ENCODE results near the gene LRFN4. TPM values are rescaled to one million over a fixed set of nuclear protein-coding genes. Genes with fewer than 3 reads are reported as not detected.

LRFN4 gene
- total RNA-seq, 1 donor from 2014 or later, result 1.1 TPM

DNA sequence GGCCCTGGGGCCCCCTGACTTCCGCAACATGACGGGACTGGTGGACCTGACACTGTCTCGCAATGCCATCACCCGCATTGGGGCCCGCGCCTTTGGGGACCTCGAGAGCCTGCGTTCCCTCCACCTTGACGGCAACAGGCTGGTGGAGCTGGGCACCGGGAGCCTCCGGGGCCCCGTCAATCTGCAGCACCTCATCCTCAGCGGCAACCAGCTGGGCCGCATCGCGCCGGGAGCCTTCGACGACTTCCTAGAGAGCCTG, 992 bp downstream of the LRFN4 start:
- DNase-seq (ENCODE audit: low spot score) (no peak), ATAC-seq (no peak)

DNA sequence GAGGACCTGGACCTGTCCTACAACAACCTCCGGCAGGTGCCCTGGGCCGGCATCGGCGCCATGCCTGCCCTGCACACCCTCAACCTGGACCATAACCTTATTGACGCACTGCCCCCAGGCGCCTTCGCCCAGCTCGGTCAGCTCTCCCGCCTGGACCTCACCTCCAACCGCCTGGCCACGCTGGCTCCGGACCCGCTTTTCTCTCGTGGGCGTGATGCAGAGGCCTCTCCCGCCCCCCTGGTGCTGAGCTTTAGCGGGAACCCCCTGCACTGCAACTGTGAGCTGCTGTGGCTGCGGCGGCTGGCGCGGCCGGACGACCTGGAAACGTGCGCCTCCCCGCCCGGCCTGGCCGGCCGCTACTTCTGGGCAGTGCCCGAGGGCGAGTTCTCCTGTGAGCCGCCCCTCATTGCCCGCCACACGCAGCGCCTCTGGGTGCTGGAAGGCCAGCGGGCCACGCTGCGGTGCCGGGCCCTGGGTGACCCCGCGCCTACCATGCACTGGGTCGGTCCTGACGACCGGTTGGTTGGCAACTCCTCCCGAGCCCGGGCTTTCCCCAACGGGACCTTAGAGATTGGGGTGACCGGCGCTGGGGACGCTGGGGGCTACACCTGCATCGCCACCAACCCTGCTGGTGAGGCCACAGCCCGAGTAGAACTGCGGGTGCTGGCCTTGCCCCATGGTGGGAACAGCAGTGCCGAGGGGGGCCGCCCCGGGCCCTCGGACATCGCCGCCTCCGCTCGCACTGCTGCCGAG, 1.5 kb downstream of the LRFN4 start:
- DNase-seq (ENCODE audit: low spot score) (no peak), ATAC-seq (no peak)

DNA sequence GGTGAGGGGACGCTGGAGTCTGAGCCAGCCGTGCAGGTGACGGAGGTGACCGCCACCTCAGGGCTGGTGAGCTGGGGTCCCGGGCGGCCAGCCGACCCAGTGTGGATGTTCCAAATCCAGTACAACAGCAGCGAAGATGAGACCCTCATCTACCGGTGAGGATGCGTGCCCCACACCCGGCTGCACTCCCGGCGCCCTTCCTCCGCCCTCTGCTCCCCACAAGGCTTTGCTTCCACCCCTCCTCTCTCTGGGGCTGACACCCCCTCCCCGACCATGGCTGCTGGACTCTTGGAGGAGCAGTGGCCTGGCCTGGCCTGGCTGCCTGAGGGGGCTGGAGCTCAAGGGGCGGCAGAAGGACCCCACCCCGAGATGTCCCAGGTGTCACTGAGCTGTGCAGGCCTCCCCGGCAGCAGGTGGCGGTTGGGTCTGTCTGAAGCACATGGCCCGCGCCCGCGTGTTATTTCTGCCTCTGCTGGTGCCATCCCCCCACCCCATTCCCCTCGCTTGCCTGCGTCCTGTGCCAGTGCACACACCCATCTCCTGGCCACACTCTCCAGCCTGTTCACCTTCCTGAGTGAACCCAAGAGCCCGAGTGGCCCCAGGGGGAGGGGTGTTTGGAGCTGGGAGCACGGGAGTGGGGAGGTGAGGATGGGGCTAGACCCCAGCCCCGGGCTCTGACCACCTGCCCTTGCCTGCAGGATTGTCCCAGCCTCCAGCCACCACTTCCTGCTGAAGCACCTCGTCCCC, 2.2 kb downstream of the LRFN4 start:
- ATAC-seq (no peak), DNase-seq (ENCODE audit: low spot score) (no peak)

DNA sequence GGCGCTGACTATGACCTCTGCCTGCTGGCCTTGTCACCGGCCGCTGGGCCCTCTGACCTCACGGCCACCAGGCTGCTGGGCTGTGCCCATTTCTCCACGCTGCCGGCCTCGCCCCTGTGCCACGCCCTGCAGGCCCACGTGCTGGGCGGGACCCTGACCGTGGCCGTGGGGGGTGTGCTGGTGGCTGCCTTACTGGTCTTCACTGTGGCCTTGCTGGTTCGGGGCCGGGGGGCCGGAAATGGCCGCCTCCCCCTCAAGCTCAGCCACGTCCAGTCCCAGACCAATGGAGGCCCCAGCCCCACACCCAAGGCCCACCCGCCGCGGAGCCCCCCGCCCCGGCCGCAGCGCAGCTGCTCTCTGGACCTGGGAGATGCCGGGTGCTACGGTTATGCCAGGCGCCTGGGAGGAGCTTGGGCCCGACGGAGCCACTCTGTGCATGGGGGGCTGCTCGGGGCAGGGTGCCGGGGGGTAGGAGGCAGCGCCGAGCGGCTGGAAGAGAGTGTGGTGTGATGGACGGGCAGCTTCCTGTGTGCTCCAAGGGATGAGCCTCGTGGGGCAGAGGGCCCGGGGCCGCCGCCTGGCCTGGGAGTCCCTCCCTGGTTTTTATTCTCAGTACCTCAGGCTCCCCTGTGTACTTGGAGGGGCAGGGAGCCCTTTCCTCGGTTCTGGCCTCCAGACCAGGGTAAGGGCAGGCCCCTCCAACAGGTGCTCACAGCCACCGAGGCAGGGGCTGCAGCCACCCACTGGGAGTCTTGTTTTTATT, 3.0 kb downstream of the LRFN4 start:
- ATAC-seq (peak; percentile 43), DNase-seq (ENCODE audit: low spot score) (no peak)

DNA sequence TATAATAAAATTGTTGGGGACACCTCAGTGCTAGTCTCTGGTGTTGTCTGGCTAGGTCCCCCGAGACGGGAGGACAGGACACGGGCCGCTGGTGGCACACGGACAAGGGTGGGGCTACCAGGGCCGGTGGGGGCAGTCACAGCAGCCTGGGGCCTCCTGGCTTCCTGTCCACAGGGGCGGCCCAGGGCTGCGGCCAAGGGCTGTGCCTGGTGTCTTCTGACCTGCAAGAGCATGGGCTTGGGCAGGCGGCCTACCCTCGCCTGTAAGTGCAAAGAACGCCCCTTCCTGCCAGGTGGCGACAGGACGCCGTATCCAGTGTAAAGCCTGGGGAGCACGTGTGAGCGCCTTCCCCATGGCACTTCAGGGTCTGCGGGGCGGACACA, 3.6 kb downstream of the LRFN4 start:
- no peak for ATAC-seq
- DNase-seq (ENCODE audit: low spot score), result no peak

DNA sequence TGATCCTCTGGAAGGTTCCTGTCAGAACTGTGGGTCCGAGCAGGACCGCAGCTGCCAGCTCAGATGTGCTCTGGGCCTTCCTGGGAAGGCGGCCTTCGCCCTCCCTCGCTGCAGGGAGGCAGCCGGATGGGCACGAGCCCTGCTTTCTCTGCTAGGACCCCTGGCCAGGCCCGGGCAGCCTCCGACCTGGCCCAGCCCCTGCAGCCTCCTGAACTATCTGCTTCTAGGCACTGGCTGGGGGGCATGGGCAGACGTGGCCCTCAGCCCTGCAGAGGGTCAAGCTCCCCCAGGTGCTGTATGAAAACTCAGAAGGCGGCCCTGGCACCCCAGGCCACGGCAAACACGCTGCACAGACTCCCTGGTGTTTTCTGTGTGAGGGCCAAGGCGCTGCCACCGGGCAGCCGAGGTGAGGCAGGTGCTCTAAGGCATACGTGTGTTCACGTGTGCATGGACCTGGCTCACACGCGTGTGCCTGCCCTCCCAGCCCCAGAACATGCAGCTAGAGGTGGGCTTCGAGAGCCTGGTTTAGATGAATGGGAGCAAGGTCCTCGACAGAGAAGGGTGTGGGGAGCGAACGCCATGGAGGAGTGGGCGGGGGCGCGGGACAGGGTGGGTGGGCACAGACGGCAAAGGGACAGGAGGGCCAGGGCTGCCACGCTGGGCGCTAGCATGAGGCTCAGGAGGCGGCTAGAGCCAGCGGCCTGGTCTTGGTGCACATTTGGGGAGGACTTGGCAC, 4.3 kb downstream of the LRFN4 start:
- ATAC-seq, result no peak
- no peak for DNase-seq (ENCODE audit: low spot score)

DNA sequence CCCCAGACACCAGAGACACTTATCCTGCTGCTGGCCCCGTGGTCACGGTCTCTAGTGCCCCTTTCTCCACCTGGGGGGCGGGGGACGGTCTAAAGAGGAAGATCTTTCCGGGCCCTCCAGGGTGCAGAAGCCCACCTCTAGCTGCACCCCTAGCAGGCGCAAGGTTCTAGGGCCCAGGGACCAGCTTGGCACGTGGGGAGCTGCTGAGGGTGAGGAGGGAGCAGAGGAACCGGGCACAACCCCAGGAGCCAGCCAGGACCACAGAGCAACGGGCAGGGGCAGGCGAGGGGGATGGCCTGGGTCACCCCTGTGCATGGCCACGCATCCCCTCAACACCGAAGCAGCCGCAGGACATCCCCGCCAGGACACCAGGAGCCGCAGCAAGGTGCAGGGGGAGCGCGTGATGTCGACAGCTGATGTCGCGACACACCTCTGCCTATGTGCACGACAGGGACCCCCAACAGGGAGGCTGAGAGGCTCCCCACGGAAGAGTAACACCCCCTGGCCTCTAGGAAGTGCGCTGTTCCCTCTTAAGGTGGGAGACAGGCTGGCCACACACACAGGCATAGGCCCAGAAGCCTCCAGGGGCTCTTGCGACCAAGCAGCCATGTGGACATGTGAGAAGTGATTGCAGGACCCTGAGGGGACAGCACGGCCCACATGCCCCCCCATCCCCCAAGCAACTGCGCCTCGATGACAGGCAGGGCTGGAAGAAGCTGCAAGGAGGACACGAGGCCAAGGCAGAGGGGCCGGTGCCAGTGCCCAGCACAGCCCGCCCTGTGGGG, 5.1 kb downstream of the LRFN4 start:
- no peak for ATAC-seq
- no peak for DNase-seq (ENCODE audit: low spot score)

DNA sequence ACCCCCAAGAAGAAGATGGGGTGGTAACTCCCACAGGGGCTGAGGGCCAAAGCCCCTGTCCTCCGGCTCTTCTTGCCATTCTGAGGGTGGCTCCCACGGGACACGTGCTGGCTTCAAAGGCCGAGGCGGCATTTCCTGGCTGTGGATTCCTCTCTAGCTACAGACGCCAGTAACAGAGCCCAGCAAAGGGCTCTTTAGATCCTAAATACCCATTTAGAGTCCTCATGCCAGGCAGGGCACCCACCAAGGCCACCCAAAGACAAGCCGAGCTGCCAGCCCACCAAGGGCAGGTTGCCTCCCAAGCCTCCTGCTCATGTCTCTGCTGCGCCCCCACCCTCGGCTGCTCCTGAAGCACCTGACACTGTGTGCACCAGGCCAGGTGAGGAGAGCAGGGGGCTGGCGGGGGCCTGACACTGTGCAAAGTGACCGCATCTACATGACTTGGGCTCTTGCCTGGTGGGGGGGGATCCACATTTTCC, 5.7 kb downstream of the LRFN4 start:
- ATAC-seq, result no peak
- DNase-seq (ENCODE audit: low spot score), result no peak

DNA sequence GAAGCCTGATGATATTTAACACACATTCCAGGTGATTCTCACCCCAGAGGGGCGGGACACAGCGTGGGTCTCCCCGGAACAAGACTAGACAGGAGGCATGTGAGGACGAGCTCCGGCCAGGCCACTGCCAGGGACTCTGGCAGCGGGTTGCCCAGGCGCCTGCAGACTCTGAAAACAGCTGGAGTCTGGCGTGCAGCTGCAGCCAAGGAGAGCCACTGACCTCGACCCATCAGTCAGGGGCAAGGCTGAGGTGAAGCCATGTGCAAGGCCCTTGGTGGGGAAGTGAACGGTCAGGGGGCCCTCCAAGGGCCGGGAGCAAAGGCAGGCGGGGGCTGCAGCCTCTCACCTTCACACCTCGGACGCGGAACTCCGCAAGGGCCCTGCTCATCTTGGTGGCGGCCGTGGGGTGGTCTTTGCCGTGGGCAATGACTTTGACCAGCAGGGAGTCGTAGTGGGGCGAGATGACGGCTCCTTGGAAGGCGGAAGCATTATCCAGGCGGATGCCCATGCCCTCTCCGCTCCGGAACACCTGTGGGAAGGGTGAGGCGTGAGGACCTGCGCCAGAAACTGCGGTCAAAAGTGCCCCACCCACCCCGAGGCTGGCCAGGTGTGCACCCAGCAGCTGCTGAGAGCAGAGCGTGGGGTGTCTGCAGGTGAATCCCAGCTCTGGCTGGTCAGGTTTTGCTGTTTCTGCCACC, 6.7 kb downstream of the LRFN4 start:
- no peak for DNase-seq (ENCODE audit: low spot score)

DNA sequence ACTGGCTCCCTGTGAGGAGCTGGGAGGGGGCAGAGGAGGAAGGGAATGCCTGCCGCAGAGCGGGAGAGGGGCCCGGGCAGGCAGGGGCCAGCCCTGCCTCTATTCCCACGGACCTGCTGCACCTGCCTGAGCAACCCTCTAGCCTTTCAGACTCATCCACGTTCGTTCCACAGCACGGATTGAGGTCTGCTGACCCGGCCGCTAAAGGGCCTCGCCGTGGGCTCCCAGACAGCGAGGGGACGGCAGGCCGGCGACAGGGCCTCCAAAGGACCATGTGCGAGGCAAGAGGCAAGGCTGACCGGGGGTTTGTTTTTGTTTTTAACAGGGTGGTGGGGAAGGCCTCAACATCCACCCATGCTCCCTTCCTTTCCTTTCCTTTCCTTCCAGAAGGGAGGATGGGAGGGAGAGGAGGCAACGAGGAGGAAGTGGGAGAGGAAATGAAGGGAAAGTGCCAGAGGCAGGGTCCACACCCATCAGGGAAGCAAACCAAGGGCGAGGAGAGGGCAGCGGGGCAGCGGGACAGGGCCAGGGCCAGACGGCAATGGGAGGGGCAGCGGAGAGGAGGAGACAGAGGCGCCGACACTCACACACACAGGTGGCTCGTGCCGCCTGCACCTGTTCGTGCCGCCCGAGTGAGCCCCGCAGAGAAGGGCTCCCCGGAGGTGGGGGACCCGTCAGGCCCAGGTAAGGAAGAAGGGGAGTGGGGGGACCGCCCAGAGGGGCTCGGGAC, 7.5 kb downstream of the LRFN4 start:
- ATAC-seq, result no peak
- DNase-seq (ENCODE audit: low spot score), result no peak

More for the DNA sequence above, 6.7 kb downstream of the LRFN4 start:
- ATAC-seq, result no peak

DNA sequence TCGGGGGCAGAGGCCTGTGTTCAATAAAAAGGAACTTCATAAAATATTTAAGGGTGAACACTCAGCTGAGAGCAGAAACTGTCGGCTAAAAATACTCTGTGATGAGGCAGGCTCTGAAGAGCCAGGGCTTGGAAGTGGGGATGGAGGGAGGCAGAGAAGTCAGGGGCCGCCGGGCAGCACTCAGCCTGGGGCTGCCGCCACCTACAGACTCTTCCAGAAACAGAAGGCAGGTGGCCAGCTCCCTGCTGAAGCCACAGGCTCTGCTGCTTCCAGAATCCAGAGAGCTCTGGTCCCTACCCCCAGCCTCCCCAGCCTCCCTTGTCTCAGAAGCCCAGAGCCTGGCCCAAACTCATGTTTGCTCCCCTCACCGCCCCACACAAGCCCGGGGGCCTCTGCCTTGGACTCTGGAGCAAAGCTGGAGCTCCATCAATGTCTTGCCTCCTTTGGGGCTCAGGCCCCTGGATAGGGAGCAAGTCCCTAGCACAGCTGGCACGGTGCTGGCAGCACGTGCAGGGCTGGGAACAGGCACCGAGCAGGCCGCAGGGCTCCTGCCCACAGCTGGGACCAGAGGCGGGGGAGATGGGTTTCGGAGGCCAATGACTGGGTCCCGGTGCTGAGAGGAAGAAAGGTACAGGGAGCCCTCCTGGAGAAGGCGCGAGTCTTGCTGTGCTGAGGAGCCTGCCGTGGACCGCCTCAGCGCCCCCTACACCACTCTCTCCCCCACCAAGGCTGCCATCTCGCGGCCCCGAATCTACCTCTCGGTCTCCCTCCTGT, 8.2 kb downstream of the LRFN4 start:
- ATAC-seq (no peak), DNase-seq (ENCODE audit: low spot score) (no peak)

DNA sequence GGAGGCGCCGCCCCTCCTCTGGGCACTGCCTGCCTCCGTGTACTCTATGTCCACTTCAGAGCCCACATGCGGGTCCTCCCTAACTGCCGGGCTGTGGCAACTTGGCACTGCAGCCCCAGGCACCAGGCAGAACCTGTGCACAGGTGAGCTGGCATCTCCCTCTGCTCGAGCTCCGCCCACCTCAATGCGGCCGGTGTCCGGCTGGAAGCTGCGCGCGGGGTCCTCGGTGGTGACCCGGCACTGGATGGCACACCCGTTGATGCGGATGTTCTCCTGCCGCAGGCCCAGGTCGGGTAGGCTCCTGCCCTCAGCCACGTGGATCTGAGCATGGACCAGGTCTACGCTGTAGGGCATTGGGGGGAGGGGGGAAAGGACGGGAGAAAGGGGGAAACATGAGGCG, 9.1 kb downstream of the LRFN4 start:
- no peak for ATAC-seq

DNA sequence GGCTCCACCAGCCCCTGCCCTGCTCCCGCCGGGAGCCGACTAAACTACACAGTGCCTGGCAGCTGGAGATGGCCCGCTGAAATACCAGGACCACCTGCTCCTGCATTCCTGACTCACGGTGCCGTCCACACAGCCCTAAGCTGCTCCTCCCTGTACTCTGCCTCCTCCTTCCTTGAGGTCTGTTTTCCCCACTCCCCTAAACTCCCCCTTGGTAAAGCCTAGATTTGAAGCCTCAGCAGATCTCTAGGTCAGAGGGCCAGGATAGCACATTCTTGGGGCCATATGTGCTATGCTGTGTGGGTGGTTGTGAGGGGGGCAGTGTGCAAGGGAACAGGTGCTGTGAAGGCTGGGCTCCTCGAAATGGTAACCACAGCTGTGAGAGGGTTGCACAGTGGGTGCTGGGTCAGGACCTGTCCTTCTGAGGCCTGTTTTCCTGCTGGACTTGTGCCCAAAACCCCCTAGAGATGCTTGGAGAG, 9.7 kb downstream of the LRFN4 start:
- no peak for DNase-seq (ENCODE audit: low spot score)
- no peak for ATAC-seq

More for the DNA sequence above, 9.1 kb downstream of the LRFN4 start:
- no peak for DNase-seq (ENCODE audit: low spot score)

DNA sequence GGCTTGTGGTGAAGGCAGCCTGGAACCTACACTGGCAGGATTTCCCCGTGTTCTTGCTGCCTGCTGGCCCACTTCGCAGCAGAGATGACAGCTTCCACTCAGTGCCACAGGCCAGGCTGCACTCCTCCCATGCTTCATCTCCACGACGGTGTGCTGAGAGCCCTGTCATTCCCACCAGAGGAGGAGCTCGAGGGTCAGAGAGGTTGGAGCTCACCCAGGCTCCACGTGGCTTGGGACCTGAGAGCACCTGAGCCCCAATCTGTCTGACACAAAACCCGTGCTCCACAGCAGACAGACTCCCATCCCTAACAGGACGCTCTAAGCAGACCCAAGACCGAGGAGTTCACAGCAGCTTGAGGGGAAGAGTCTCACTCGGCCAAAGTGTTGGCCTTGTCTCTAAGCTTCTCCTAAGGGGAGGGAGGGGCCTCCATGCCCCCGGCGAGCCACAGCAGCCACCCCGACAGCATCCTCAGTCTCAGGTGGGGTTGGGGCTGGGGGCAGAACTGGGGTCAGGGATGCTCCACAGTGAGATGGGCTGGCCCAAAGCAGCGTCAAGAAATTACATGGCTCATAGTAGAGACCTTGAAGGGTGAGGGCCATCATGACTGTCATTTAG, 10.7 kb downstream of the LRFN4 start:
- DNase-seq (ENCODE audit: low spot score) (no peak), ATAC-seq (peak; percentile 46)

DNA sequence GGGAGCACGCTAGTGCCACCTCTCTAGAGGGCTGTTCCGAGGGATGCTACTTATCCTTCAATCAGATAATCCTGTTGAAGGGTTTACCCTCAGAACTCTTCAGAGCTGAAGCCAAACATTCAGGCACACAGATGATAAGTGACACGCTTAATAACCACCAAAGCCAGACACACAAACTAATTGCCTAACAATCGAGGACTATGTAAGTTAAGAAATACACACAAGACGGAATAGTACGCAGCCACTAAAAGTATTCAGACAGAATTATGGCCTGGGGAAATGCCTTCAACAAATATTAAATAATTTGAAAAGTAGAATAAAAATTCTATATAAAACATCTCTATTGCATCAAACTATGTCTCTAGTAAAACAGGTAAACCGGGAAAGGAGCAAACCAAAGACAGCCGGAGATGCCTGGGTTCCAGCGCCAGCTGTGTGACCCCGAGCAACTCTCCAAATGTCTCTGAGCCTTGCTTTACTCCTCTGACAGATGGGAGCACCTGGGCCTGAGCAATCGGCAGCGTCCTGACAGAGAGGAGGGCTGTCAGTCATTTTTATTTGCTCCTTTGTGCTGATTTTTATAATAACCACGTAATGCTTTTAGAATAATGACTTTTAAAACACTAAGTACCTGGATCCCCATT, 11.3 kb downstream of the LRFN4 start:
- DNase-seq (ENCODE audit: low spot score), result no peak
- no peak for ATAC-seq

DNA sequence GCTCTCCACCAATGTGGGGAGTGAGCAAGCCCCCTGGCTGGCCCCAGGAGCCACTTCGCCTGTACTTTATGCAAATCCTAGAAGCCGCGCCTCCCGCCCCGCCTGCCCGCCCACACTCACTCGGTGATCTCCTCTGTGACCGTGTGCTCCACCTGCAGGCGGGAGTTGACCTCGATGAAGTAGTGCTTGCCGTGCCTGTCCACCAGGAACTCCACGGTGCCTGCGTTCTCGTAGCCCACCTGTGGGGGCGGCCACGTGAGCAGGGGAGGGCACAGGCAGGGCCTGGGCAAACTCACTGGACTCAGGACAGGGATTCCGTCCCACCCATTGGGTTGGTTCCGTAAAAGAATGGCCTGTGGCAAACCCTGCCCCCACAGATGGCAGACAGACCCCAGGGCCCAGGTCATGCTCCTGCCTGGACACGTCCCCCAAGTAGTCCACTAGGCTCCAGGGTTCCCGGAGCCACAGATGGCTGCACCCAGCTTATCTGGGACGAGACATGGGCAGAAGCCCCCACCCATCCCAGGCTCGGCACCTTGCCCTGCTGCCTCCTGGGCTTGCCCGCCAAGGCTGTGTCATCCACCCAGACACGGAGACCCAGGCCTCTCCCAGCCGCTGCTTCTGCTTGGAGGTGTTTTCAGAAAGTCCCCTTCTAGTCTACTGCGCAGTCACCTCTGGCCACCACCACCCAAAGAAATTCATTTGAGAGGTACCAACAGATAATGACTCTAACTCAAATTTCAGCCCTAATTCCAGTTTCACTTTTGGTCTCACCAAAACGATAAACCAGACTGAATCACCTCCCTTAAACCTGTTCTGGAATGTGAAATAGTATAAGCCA, 12.1 kb downstream of the LRFN4 start:
- DNase-seq (ENCODE audit: low spot score) (no peak), ATAC-seq (peak; percentile 47)

DNA sequence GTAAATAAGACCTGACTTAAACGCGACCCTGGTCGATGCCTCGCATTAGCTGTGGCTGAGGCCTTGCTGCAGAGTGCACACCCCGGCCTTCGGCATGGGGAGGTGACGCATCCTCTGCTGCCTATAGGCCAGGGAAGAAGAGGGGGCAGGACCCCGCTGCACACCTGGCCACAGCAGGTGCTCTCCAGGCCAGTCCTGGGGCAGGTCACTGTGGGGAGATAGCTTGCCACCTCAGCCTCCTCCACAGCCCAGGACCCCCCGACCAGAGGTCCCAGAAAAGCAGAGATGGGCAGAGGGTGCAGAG, 12.7 kb downstream of the LRFN4 start:
- ATAC-seq (no peak), DNase-seq (ENCODE audit: low spot score) (no peak)
